HCT116 (cell line): ENCODE data around the gene FRY. TPM values are rescaled to one million over a fixed set of nuclear protein-coding genes. Genes with fewer than 3 reads are reported as not detected.

ENCODE experiments used
- ATAC-seq: fragments of 200-7000 bp; cut with Tn5 transposase; 2 replicates; pipeline ENCODE4 v1.9.1; 2020; ENCODE audit warnings: mild to moderate bottlenecking, moderate library complexity
- BruUV-seq: library from RNA; stranded (reverse); fragments of 400-500 nt; replicated peaks from 2 replicates; lab custom pipeline; 2021; lab: Mats Ljungman, UMichigan
- CTCF ChIA-PET: fragments of 300-600 bp; sonication (Branson Sonifier 250); formaldehyde crosslinking; loops from one replicate; lab custom pipeline; 2021; ENCODE audit warnings: antibody characterized with exemption; lab: Charles Lee
- POLR2A ChIA-PET: fragments of 300-600, 350-600 bp; sonication (Branson Sonifier 250); formaldehyde crosslinking; loops from one replicate; lab custom pipeline; 2021; ENCODE audit warnings: antibody characterized with exemption; lab: Charles Lee
- RAD21 ChIA-PET, 2 experiments: fragments of 300-600 bp; sonication (Branson Sonifier 250); formaldehyde crosslinking; loops; one replicate each; lab custom pipeline; 2023; ENCODE audit warnings: low total read pairs in 2 of 2; ENCODE audit not compliant: uncharacterized antibody in 2 of 2, unreplicated experiment in 2 of 2, low non-redundant PET in 1 of 2; lab: Charles Lee
- DNase-seq: peaks from one replicate; pipeline ENCODE4 v3.0.0-alpha.2; 2010; ENCODE audit warnings: low read depth, low spot score
- H2AFZ ChIP-seq: fragments of 200-600 bp; shearing (Covaris generic), sonication (generic); 2 replicates; pipeline ENCODE4 v1.6.1; 2017; ENCODE audit warnings: low read depth, mixed run types, mixed read lengths, antibody characterized with exemption, low read length; ENCODE audit not compliant: poor library complexity, severe bottlenecking
- H3K27ac ChIP-seq: 2 replicates; pipeline ENCODE4 v1.5.1; 2012; ENCODE audit warnings: low read depth, low read length
- H3K27me3 ChIP-seq: fragments of 200-600 bp; sonication (generic); 2 replicates; pipeline ENCODE4 v1.6.1; 2016; ENCODE audit warnings: mixed run types, low read length, mixed read lengths; ENCODE audit not compliant: insufficient read depth
- H3K36me3 ChIP-seq, 2 experiments: fragments of 200-500 bp in 1 of 2; fragments of 200-600 bp in 1 of 2; sonication (Bioruptor generic) in 1 of 2; sonication (generic) in 1 of 2; 2 replicates each; pipeline versions ENCODE4 v1.5.1 to v1.6.1; 2014 to 2016; ENCODE audit warnings: low read length in 2 of 2, inconsistent platforms in 1 of 2, mixed read lengths in 1 of 2, mixed run types in 1 of 2; ENCODE audit not compliant: insufficient read depth in 2 of 2, control insufficient read depth in 1 of 2
- H3K4me1 ChIP-seq, 2 experiments: fragments of 200-600 bp in 1 of 2; sonication (generic) in 1 of 2; 2 replicates each; pipeline versions ENCODE4 v1.5.1 to v1.6.1; 2012 to 2017; ENCODE audit warnings: low read length in 2 of 2, inconsistent platforms in 1 of 2, mild to moderate bottlenecking in 1 of 2, mixed read lengths in 1 of 2, mixed run types in 1 of 2, moderate library complexity in 1 of 2; ENCODE audit not compliant: insufficient read depth in 2 of 2, control insufficient read depth in 1 of 2
- H3K4me2 ChIP-seq: fragments of 200-600 bp; sonication (generic); 2 replicates; pipeline ENCODE4 v1.6.1; 2017; ENCODE audit warnings: mixed run types, low read length, mixed read lengths
- H3K4me3 ChIP-seq, 2 experiments: fragments of 200-600 bp in 1 of 2; sonication (generic) in 1 of 2; replicated peaks in 1 of 2; 2 replicates each; pipeline ENCODE4 v1.5.1; 2011 to 2016; ENCODE audit warnings: low read length in 2 of 2, control low read depth in 1 of 2, low read depth in 1 of 2, mild to moderate bottlenecking in 1 of 2, mixed read lengths in 1 of 2, mixed run types in 1 of 2
- H3K79me2 ChIP-seq: fragments of 200-600 bp; sonication (generic); 2 replicates; pipeline ENCODE4 v1.6.1; 2017; ENCODE audit warnings: mild to moderate bottlenecking, mixed run types, low read length, moderate library complexity, mixed read lengths; ENCODE audit not compliant: insufficient read depth
- H3K9ac ChIP-seq: fragments of 200-600 bp; sonication (generic); 2 replicates; pipeline ENCODE4 v1.6.1; 2016; ENCODE audit warnings: low read length, mixed read lengths
- H3K9me2 ChIP-seq: fragments of 200-600 bp; sonication (generic), shearing (Covaris generic); 2 replicates; pipeline ENCODE4 v1.6.1; 2017; ENCODE audit warnings: mixed run types, mild to moderate bottlenecking, moderate library complexity; ENCODE audit not compliant: insufficient read depth
- H3K9me3 ChIP-seq, 2 experiments: fragments of 200-500 bp in 1 of 2; fragments of 200-600 bp in 1 of 2; sonication (Bioruptor generic) in 1 of 2; sonication (generic) in 1 of 2; 2 replicates each; pipeline ENCODE4 v1.6.1; 2014 to 2017; ENCODE audit warnings: low read length in 2 of 2, mixed read lengths in 2 of 2, inconsistent platforms in 1 of 2, low read depth in 1 of 2, mild to moderate bottlenecking in 1 of 2, mixed run types in 1 of 2, moderate library complexity in 1 of 2; ENCODE audit not compliant: control insufficient read depth in 1 of 2, insufficient read depth in 1 of 2
- H4K20me1 ChIP-seq: fragments of 200-600 bp; sonication (generic), shearing (Covaris generic); 2 replicates; pipeline ENCODE4 v1.6.1; 2017; ENCODE audit warnings: mixed run types, mild to moderate bottlenecking, moderate library complexity; ENCODE audit not compliant: insufficient read depth
- TCF7L2 ChIP-seq: IDR thresholded peaks from 2 replicates; pipeline ENCODE4 v1.7.0; 2011; ENCODE audit warnings: borderline replicate concordance, inconsistent platforms; ENCODE audit not compliant: insufficient read depth, insufficient read length; ENCODE audit errors: extremely low read depth
- ZNF274 ChIP-seq: fragments of 200-500 bp; sonication (Bioruptor generic); IDR thresholded peaks from 2 replicates; pipeline ENCODE4 v1.6.1; 2014; ENCODE audit warnings: mild to moderate bottlenecking, low read depth, low read length, inconsistent platforms
- intact Hi-C: fragments of 100-400 bp; cut with micrococcal nuclease; formaldehyde crosslinking; loops from 2 replicates; pipeline ENCODE4 v1.10.0; 2022
- total RNA-seq: library from RNA; stranded (reverse); gene quantifications from one replicate; pipeline ENCODE4 v1.2.1, GENCODE V29; 2021; ENCODE audit not compliant: unreplicated experiment

FRY gene
- total RNA-seq, 1 experiment from 2014 or later, result 1.4 TPM

- Histone ChIP-seq H3K79me2 (no peaks in the 10 kb centered on the region), H3K4me3 (no peak overlapping the region), H3K27me3 (no peaks in the 10 kb centered on the region), H4K20me1 (no peaks in the 10 kb centered on the region), H3K4me2 (no peak overlapping the region), H3K9ac (no peak overlapping the region), H3K4me1 (peaks cover 0 to 7% of the 10 kb centered on the region in 2 experiments; a peak in 2 of 4 replicates), H3K36me3 (no peaks in the 10 kb centered on the region), H2AFZ (no peak overlapping the region), H3K9me2 (no peaks in the 10 kb centered on the region), H3K27ac (no peak overlapping the region), H3K9me3 (no peaks in the 10 kb centered on the region)
- intact Hi-C loops, result no loop called here
- no peak for DNase-seq
- no peak for TF ChIP-seq ZNF274
- ATAC-seq, result no peak
- POLR2A ChIA-PET, result no interaction called here
- CTCF ChIA-PET, result no interaction called here
- no TSS peak for BruUV-seq
- RAD21 ChIA-PET, result no interaction called here
Measured at GRCh38 chr13:32047793-32048192, 16.2 kb downstream of the FRY start.

GRCh38 chr13:32048816-32049215, 17.2 kb downstream of the FRY start:
- TF ChIP-seq TCF7L2, result no peak
- TF ChIP-seq, all 23 proteins: peak for 0
- intact Hi-C loops, result no loop called here
- ChIA-PET RAD21 (no interaction called here), CTCF (no interaction called here), POLR2A (interaction anchor here (1.6 kb wide), 1 partner anchor 15 kb away, joined by 3 read pairs; no protein-coding TSS in a partner anchor)
- Histone ChIP-seq H3K27ac (no peak overlapping the region), H3K27me3 (no peaks in the 10 kb centered on the region), H3K9me2 (no peaks in the 10 kb centered on the region), H3K9me3 (no peaks in the 10 kb centered on the region), H3K79me2 (no peaks in the 10 kb centered on the region), H3K36me3 (no peaks in the 10 kb centered on the region), H3K9ac (no peak overlapping the region), H3K4me1 (peaks cover 0 to 7% of the 10 kb centered on the region in 2 experiments; a peak in 2 of 4 replicates), H2AFZ (peak overlapping the region; percentile 54), H3K4me3 (no peak overlapping the region), H3K4me2 (peak overlapping the region; percentile 26; the same call in 1 of the 2 replicates), H4K20me1 (no peaks in the 10 kb centered on the region)
- no TSS peak for BruUV-seq
- ATAC-seq (peak; percentile 32; the same call in 1 of the 2 replicates), DNase-seq (no peak)
